A549 treated with ZK216348 at 1 μM for 4 hours (cell line): Measurements from ENCODE around the gene GAREM2. TPM values are rescaled to one million over a fixed set of nuclear protein-coding genes. Genes with fewer than 3 reads are reported as not detected.

Experiments
- total RNA-seq: library from RNA; stranded (reverse); fragments of 200-300 nt; extraction: Qiagen RNA extraction; gene quantifications from 5 replicates; pipeline ENCODE4 v1.2.3, GENCODE V29; 2022; ENCODE audit warnings: low read depth

Gene GAREM2
- total RNA-seq = 5.6 to 10.3 TPM (median 7.7 TPM) in 5 replicates

DNA sequence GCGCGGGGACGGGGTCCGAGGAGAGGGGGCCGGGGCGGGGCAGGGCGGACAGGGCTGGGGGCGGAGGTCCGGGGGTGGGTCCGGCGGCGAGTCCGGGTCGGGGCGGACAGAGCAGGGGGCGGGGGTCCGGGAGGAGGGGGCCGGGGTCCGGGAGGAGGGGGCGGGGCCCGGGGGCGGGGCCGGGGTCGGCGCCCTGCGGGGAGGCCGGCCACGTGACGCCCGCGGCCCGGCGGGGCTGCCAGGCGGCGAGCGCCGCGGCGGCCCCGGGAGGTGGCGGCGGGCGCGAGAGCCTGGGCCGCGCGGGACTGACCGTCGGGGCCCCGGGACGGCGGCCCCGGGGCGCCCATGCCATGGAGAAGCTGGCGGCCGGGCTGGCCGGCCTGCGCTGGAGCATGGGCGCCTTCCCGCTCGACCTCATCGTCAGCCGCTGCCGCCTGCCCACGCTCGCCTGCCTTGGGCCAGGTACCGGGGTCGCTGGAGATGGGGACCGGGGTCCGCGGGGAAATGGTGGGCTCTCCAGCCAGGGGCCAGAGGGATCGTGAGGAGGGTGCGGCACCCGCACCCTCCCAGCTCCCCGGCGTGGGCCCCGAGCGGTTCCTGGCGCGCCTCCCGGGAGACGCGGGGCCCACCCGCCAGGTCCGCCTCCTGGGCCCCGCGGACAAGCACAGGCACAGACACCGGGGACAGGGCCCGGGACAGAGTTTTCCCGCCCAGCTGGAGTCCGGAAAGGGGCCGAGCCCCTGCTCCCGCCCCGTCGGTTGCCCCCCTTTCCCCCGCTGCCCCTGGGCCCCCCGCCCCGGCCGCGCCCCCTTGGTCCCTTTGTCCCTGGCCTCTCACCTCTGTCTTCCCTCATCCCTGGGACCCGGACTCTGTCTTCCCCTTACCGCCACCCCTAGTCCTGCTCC is at the start of gene GAREM2:
TSS of gene GAREM2 (plus strand) at position 218 of the 905 bp plus-strand sequence. CDS start at position 351, 133 bp downstream.

Other genes with a start within 250 kb of the GAREM2 start
- 42.2 to 61.9 TPM (median 51.4 TPM) in 5 replicates for gene KIF3C, start 190.6 kb upstream of the GAREM2 start, total RNA-seq
- gene RAB10, start 139.0 kb upstream of the GAREM2 start, total RNA-seq = 254 to 429 TPM (median 312 TPM) in 5 replicates
- gene HADHA, start 71.5 kb downstream of the GAREM2 start, total RNA-seq = 118 to 142 TPM (median 126 TPM) in 5 replicates
- 85.7 to 105 TPM (median 99.1 TPM) in 5 replicates for gene HADHB, start 71.9 kb downstream of the GAREM2 start, total RNA-seq
- gene SELENOI, start 173.1 kb downstream of the GAREM2 start, total RNA-seq = 10.6 to 23.0 TPM (median 16.8 TPM) in 5 replicates
- gene ADGRF3, start 173.7 kb downstream of the GAREM2 start, total RNA-seq = 0.10 to 0.52 TPM in 2 of 5 replicates, not detected in the others
- 0.11 to 0.21 TPM (median 0.18 TPM) in 4 of 5 replicates, not detected in the other for gene DRC1, start 228.8 kb downstream of the GAREM2 start, total RNA-seq